Lower leg skin (tissue), 3 donors: ENCODE results near the gene GABRG3.

Source experiments
- POLR2A ChIP-seq, 2 donors: fragments of 450-650 bp; IDR thresholded peaks; one replicate each; pipeline ENCODE4 v1.6.1; 2016 to 2017; ENCODE audit warnings: antibody characterized with exemption in 2 of 2, mild to moderate bottlenecking in 1 of 2, moderate library complexity in 1 of 2
- TF ChIP-seq, protein P1 (sequence below), 3 donors: fragments of 450-650 bp; IDR thresholded peaks; one replicate each; pipeline ENCODE4 v1.5.1; 2016; ENCODE audit warnings: antibody characterized with exemption in 3 of 3, mild to moderate bottlenecking in 3 of 3, moderate library complexity in 2 of 3

DNA sequence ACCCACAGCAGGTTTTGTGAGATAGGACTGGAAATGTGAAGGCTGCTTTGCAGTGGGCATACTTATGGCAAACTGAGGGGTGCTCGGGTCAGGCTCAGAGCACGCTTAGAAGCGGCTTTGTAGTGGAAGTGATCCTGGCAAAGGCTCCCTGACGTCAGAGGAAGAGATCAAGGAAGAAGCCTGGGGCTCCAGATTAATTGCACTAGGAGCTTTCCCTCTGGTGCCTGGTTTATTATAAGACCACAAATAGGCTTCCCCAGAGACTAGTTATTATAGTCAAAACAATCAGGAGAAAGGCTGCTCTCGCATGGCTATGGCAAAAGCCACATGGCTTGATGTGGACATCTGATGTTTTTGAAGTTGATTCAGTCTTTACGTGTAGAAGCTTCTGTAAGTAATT, 515.1 kb downstream of the GABRG3 start:
- no peak for TF ChIP-seq POLR2A (IDR thresholded peaks at IDR 0.05)
- TF ChIP-seq, protein P1, sequence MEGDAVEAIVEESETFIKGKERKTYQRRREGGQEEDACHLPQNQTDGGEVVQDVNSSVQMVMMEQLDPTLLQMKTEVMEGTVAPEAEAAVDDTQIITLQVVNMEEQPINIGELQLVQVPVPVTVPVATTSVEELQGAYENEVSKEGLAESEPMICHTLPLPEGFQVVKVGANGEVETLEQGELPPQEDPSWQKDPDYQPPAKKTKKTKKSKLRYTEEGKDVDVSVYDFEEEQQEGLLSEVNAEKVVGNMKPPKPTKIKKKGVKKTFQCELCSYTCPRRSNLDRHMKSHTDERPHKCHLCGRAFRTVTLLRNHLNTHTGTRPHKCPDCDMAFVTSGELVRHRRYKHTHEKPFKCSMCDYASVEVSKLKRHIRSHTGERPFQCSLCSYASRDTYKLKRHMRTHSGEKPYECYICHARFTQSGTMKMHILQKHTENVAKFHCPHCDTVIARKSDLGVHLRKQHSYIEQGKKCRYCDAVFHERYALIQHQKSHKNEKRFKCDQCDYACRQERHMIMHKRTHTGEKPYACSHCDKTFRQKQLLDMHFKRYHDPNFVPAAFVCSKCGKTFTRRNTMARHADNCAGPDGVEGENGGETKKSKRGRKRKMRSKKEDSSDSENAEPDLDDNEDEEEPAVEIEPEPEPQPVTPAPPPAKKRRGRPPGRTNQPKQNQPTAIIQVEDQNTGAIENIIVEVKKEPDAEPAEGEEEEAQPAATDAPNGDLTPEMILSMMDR (IDR thresholded peaks at IDR 0.05), result no peak
